ENCODE results near the gene ST6GAL2.

Gene ST6GAL2

GRCh38 chr2:106859498-106859897, 26.5 kb downstream of the ST6GAL2 start:
- FAIRE-seq (no peak), DNase-seq (ENCODE audit: insufficient read length) (no peak)
- TF ChIP-seq TAF1 (IDR thresholded peaks at IDR 0.05; ENCODE audit: borderline replicate concordance, low read depth, low read length) = no peak
- TF ChIP-seq POLR2A (IDR thresholded peaks at IDR 0.05; ENCODE audit: low read depth, low read length) = no peak
- TF ChIP-seq POLR2AphosphoS5 (IDR thresholded peaks at IDR 0.05; ENCODE audit: low read depth, low read length) = no peak

GRCh38 chr2:106858810-106859209, 27.2 kb downstream of the ST6GAL2 start:
- DNase-seq (ENCODE audit: insufficient read length) (no peak), FAIRE-seq (no peak)
- TF ChIP-seq TAF1 (IDR thresholded peaks at IDR 0.05; ENCODE audit: borderline replicate concordance, low read depth, low read length) (no peak), POLR2AphosphoS5 (IDR thresholded peaks at IDR 0.05; ENCODE audit: low read depth, low read length) (no peak), POLR2A (IDR thresholded peaks at IDR 0.05; ENCODE audit: low read depth, low read length) (no peak)

GRCh38 chr2:106857882-106858478, 28.0 kb downstream of the ST6GAL2 start:
- TF ChIP-seq TAF1 (IDR thresholded peaks at IDR 0.05; ENCODE audit: borderline replicate concordance, low read depth, low read length) = no peak
- TF ChIP-seq POLR2A (IDR thresholded peaks at IDR 0.05; ENCODE audit: low read depth, low read length) = no peak
- TF ChIP-seq POLR2AphosphoS5 (IDR thresholded peaks at IDR 0.05; ENCODE audit: low read depth, low read length) = no peak
- FAIRE-seq = no peak
- DNase-seq (ENCODE audit: insufficient read length) = no peak

- FAIRE-seq (no peak), DNase-seq (ENCODE audit: insufficient read length) (no peak)
- TF ChIP-seq TAF1 (IDR thresholded peaks at IDR 0.05; ENCODE audit: borderline replicate concordance, low read depth, low read length) (no peak), POLR2A (IDR thresholded peaks at IDR 0.05; ENCODE audit: low read depth, low read length) (no peak), POLR2AphosphoS5 (IDR thresholded peaks at IDR 0.05; ENCODE audit: low read depth, low read length) (no peak)
These were observed 32.3 kb downstream of the ST6GAL2 start for GRCh38 chr2:106853631-106854030.

DNA sequence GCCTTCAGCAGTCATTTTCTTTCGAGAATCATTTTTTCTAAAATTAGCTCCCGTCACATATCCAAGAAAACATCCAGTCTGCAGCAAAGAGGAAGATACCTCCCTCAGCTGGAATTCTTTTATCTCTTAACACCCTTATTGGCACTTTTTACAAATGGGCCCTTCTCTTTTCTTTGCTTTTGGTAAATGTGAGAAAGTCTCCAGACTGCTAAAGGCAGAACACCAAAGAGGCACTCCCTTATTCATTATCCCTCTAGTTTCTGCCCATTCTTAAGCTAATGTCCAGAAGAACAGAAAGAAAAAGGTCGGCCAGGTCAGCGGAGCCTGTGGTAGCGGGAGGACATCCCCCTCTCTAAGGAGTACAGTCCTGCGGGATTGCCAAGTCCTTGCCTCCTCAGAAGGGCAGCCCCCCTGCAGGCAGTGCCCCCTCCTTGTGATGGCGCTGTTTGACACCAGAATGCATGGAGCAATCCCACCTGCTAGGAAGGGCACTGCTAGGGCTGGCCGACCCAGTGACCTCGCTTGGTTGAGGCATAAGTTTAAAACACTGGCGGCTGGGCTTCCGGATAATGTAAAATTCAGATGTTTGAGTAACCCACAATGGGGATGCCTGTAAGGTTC, 34.0 kb downstream of the ST6GAL2 start:
- DNase-seq (ENCODE audit: insufficient read length) (no peak), FAIRE-seq (no peak)
- TF ChIP-seq POLR2A (IDR thresholded peaks at IDR 0.05; ENCODE audit: low read depth, low read length) = no peak
- TF ChIP-seq POLR2AphosphoS5 (IDR thresholded peaks at IDR 0.05; ENCODE audit: low read depth, low read length) = no peak
- no peak for TF ChIP-seq TAF1 (IDR thresholded peaks at IDR 0.05; ENCODE audit: borderline replicate concordance, low read depth, low read length)

DNA sequence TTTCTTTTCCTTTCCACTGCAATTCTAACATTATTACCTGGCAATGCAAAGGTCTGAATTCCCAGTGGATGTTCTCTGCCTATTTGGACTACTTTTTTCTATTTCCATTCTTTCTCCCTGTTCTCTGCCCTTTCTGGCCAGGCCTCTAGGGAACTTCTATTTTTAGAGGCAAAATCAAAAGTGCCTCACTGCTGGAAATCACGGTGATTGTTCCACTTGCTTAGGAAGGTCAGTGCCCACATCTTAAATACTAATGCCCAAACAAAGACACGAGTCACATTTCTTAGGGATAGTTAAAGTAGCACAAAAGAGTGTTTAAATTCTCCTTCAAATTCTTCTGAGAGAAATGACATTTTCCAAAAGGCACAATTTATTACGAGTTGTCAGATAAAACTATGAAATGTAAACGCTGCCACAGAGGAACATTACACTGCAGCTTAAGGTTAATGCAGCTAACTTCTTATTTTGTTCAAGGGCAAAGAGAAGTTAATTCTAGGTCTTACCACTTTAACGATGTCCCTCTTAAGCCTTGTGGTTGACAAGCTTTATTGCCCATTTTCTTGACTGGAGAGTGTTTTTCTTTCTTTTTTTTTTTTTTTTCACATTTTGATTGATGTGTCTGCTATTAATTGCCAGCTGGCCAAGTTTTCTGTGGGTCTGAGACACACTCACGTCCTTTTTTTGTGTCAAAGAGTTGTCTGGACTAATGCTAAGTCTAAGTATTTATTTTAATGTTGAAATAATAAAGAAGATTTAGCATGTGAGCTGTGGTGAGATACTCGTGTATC, 34.7 kb downstream of the ST6GAL2 start:
- FAIRE-seq = no peak
- no peak for TF ChIP-seq TAF1 (IDR thresholded peaks at IDR 0.05; ENCODE audit: borderline replicate concordance, low read depth, low read length)
- TF ChIP-seq POLR2A (IDR thresholded peaks at IDR 0.05; ENCODE audit: low read depth, low read length) = no peak
- no peak for TF ChIP-seq POLR2AphosphoS5 (IDR thresholded peaks at IDR 0.05; ENCODE audit: low read depth, low read length)
- no peak for DNase-seq (ENCODE audit: insufficient read length)

- TF ChIP-seq TAF1 (IDR thresholded peaks at IDR 0.05; ENCODE audit: borderline replicate concordance, low read depth, low read length) = no peak
- TF ChIP-seq POLR2A (IDR thresholded peaks at IDR 0.05; ENCODE audit: low read depth, low read length) = no peak
- no peak for DNase-seq (ENCODE audit: insufficient read length)
- FAIRE-seq = no peak
These were observed 36.7 kb downstream of the ST6GAL2 start for GRCh38 chr2:106849253-106849652.

GRCh38 chr2:106847366-106847765, 38.6 kb downstream of the ST6GAL2 start:
- no peak for DNase-seq (ENCODE audit: insufficient read length)
- TF ChIP-seq POLR2A (IDR thresholded peaks at IDR 0.05; ENCODE audit: low read depth, low read length) (no peak), POLR2AphosphoS5 (IDR thresholded peaks at IDR 0.05; ENCODE audit: low read depth, low read length) (no peak), TAF1 (IDR thresholded peaks at IDR 0.05; ENCODE audit: borderline replicate concordance, low read depth, low read length) (no peak)
- FAIRE-seq = no peak

- DNase-seq (ENCODE audit: insufficient read length) = no peak
- TF ChIP-seq POLR2AphosphoS5 (IDR thresholded peaks at IDR 0.05; ENCODE audit: low read depth, low read length) (no peak), TAF1 (IDR thresholded peaks at IDR 0.05; ENCODE audit: borderline replicate concordance, low read depth, low read length) (no peak), POLR2A (IDR thresholded peaks at IDR 0.05; ENCODE audit: low read depth, low read length) (no peak)
- FAIRE-seq = no peak
These were observed 40.3 kb downstream of the ST6GAL2 start for GRCh38 chr2:106845716-106846115.

- no peak for FAIRE-seq
- no peak for DNase-seq (ENCODE audit: insufficient read length)
- no peak for TF ChIP-seq POLR2A (IDR thresholded peaks at IDR 0.05; ENCODE audit: low read depth, low read length)
- no peak for TF ChIP-seq POLR2AphosphoS5 (IDR thresholded peaks at IDR 0.05; ENCODE audit: low read depth, low read length)
- TF ChIP-seq TAF1 (IDR thresholded peaks at IDR 0.05; ENCODE audit: borderline replicate concordance, low read depth, low read length) = no peak
These were observed 42.1 kb downstream of the ST6GAL2 start for GRCh38 chr2:106843910-106844250.

DNA sequence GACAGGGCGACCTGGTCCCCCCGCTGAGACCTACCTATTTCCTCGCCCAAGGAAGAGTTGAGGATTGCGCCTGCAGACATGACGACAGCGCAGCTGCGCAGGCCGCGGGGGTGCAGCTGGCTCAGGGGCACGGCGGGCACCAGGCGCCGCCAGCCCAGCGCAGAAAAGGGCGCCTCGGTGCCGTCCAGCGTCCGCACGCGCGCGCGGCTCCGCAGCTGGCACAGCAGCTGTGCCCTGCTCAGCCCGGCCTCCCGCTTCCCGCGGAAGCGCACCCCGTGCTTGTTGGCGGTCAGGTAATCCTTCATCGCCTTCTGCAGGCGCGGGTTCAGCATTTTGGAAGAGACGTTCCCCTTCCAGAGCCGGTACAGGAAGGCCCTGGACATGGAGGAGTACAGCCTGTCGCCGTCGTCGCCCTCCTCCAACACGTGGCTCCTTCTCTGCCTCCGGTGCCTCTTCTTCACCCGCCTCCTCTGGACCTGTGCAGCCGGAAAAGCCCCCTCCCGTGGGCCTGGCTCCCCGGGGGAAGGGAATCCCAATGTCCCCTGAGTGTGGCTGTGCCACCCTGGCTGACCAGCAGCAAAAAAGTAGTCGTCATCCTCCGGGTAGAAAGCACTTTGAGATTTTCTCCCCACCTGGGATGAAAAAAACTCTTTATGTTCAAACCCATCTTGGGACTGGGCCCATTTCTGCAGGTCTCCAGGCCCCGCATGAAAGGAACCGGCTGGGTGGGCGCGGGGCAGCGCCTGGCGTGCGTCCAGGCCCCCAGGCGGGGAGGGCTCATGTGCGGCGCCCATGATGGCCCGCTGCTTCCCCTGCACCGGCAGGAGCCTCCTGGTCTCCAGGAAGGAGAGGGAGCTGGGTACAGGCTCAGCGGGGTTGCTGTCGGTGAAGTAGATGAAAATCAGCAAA, 42.7 kb downstream of the ST6GAL2 start:
- DNase-seq (ENCODE audit: insufficient read length) (no peak), FAIRE-seq (no peak)
- TF ChIP-seq POLR2A (IDR thresholded peaks at IDR 0.05; ENCODE audit: low read depth, low read length) (no peak), TAF1 (IDR thresholded peaks at IDR 0.05; ENCODE audit: borderline replicate concordance, low read depth, low read length) (no peak), POLR2AphosphoS5 (IDR thresholded peaks at IDR 0.05; ENCODE audit: low read depth, low read length) (no peak)
